Breast epithelium (tissue), 3 donors: ENCODE data around the gene MAML3.

Experiments used
- CTCF ChIP-seq, 3 donors: fragments of 450-650 bp; IDR thresholded peaks; one replicate each; pipeline ENCODE4 v1.5.1; 2016 to 2017; ENCODE audit warnings: antibody characterized with exemption in 3 of 3, mild to moderate bottlenecking in 3 of 3, moderate library complexity in 3 of 3
- POLR2A ChIP-seq: fragments of 450-650 bp; IDR thresholded peaks from one replicate; pipeline ENCODE4 v1.6.1; 2016; ENCODE audit warnings: antibody characterized with exemption, mild to moderate bottlenecking, moderate library complexity
- POLR2AphosphoS5 ChIP-seq, 3 donors: sonication (generic); formaldehyde crosslinking; IDR thresholded peaks; one replicate each; pipeline ENCODE4 v1.6.1; 2017; ENCODE audit warnings: antibody characterized with exemption in 3 of 3

GRCh38 chr4:139834226-139834662 lies 319.7 kb downstream of the MAML3 start:
- no peak for TF ChIP-seq CTCF (IDR thresholded peaks at IDR 0.05)
- no peak for TF ChIP-seq POLR2A
- TF ChIP-seq POLR2AphosphoS5 (IDR thresholded peaks at IDR 0.05) = no peak
